Measurements from ENCODE around the gene ANKFY1.

- no peak for TF ChIP-seq EZH2 (IDR thresholded peaks at IDR 0.05; ENCODE audit: insufficient read depth, poor library complexity, severe bottlenecking)
- no peak for TF ChIP-seq EZH2phosphoT487 (IDR thresholded peaks at IDR 0.05; ENCODE audit: insufficient read depth, low read depth)
These were observed 86.8 kb downstream of the ANKFY1 start for GRCh38 chr17:4176808-4177472.
